NCI-H1092 (cell line): ENCODE results near the gene ERICH6B.

Source experiments
- DNase-seq: peaks from one replicate; lab custom pipeline; 2025; lab: John Stamatoyannopoulos, UW

Gene ERICH6B

GRCh38 chr13:45496942-45497341 lies 118.6 kb downstream of the ERICH6B start:
- DNase-seq = no peak

DNA sequence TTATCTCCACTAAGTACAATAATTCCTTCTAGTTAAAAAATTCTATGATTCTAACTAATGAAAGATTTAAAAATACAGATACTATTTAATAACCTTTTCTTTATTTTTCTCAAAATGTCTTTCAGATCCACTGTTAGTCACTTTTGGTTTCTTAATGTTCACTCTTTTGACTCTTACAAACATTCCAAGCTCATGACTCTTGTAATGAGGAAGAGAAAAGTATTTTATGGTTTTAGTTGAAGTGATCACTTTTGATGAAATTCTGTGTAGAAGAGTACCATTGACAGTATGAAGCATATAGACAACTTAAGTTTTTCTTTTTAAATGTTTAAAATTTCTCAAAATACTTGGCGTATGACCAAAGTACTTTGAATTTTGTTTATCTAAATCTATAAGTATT lies 123.0 kb downstream of the ERICH6B start:
- no peak for DNase-seq
